Smooth muscle cell (in vitro differentiated cells): ENCODE data around the gene KCNMB4. TPM values are rescaled to one million over a fixed set of nuclear protein-coding genes. Genes with fewer than 3 reads are reported as not detected.

Source experiments
- DNase-seq: peaks from one replicate; lab custom pipeline; 2025; ENCODE audit not compliant: unreplicated experiment; lab: John Stamatoyannopoulos, UW
- H2AFZ ChIP-seq: fragments of 200-600 bp; sonication (generic); 2 replicates; pipeline ENCODE4 v1.6.0; 2016; ENCODE audit warnings: antibody characterized with exemption, low read depth, mild to moderate bottlenecking
- H3F3A ChIP-seq: fragments of 200-600 bp; sonication (generic); 2 replicates; pipeline ENCODE4 v1.6.0; 2017; ENCODE audit warnings: antibody characterized with exemption, low read depth
- H3K27ac ChIP-seq: fragments of 200-600 bp; sonication (generic); 2 replicates; pipeline ENCODE4 v1.5.1; 2016; ENCODE audit warnings: low read depth, mild to moderate bottlenecking
- H3K27me3 ChIP-seq: fragments of 200-600 bp; sonication (generic); 2 replicates; pipeline ENCODE4 v1.6.1; 2016; ENCODE audit warnings: low read depth, mild to moderate bottlenecking
- H3K36me3 ChIP-seq: fragments of 200-600 bp; sonication (generic); 2 replicates; pipeline ENCODE4 v1.5.1; 2016; ENCODE audit warnings: low read depth
- H3K4me1 ChIP-seq: fragments of 200-600 bp; sonication (generic); 2 replicates; pipeline ENCODE4 v1.5.1; 2016; ENCODE audit warnings: low read depth
- H3K4me2 ChIP-seq: fragments of 200-600 bp; sonication (generic); 2 replicates; pipeline ENCODE4 v1.6.0; 2016; ENCODE audit warnings: mild to moderate bottlenecking
- H3K4me3 ChIP-seq: fragments of 200-600 bp; sonication (generic); 2 replicates; pipeline ENCODE4 v1.5.1; 2016; ENCODE audit warnings: mild to moderate bottlenecking
- H3K79me2 ChIP-seq: fragments of 200-600 bp; sonication (generic); 2 replicates; pipeline ENCODE4 v1.6.0; 2016; ENCODE audit warnings: low read depth, mild to moderate bottlenecking
- H3K9ac ChIP-seq: fragments of 200-600 bp; sonication (generic); 2 replicates; pipeline ENCODE4 v1.6.0; 2016; ENCODE audit warnings: low read depth
- H3K9me3 ChIP-seq: fragments of 200-600 bp; sonication (generic); replicated peaks from 2 replicates; pipeline ENCODE4 v1.5.1; 2016; ENCODE audit warnings: low read depth
- H4K20me1 ChIP-seq: fragments of 200-600 bp; sonication (generic); 2 replicates; pipeline ENCODE4 v1.6.0; 2016; ENCODE audit warnings: low read depth
- WGBS: methylation state at CpG from one replicate; pipeline ENCODE4 v1.1.7; 2016; ENCODE audit warnings: low lambda C conversion rate; 5-methylcytosine and 5-hydroxymethylcytosine counted together
- polyA plus RNA-seq: library from polyadenylated mRNA; unstranded; fragments of >200 nt; fragmentation: Nextera tagmentation; extraction: Ambion mirVana; gene quantifications from 2 replicates; pipeline ENCODE4 v1.2.1, GENCODE V29; 2016
- total RNA-seq: library from RNA; depleted of rRNA; stranded (reverse); fragments of >200 nt; gene quantifications from 2 replicates; pipeline ENCODE4 v1.2.3, GENCODE V29; 2014
- TF ChIP-seq, protein P1 (sequence below): fragments of 200-600 bp; sonication (generic); IDR thresholded peaks from 2 replicates; pipeline ENCODE4 v1.5.1; 2017; ENCODE audit warnings: borderline replicate concordance, mild to moderate bottlenecking, antibody characterized with exemption; ENCODE audit not compliant: insufficient read depth, poor library complexity, severe bottlenecking

The KCNMB4 gene
- total and polyA plus RNA-seq, 2 experiments from 2014 or later, result 8.5 to 8.9 TPM

DNA sequence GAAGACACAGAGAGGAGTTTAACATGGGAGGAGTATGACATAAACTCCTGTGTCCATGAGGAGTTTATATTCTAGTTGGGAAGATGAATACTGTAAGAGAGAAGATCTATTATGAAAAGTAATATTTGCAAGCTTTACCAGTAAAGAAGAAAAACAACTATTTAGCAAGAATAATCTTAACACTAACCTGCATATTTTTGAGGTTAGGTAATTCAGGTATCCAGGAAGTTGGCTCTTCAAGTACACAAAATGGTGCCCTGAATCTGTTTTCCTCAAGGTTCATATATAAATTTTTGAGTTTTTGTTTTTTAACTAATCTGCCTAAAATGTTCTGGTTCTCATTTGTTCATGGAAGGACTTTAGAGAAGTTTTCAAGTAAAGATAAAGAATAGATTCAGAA, 33.9 kb upstream of the KCNMB4 start:
- peak overlapping the region; percentile 52 for H3K27ac ChIP-seq
- no peak overlapping the region for H3K4me3 ChIP-seq

DNA sequence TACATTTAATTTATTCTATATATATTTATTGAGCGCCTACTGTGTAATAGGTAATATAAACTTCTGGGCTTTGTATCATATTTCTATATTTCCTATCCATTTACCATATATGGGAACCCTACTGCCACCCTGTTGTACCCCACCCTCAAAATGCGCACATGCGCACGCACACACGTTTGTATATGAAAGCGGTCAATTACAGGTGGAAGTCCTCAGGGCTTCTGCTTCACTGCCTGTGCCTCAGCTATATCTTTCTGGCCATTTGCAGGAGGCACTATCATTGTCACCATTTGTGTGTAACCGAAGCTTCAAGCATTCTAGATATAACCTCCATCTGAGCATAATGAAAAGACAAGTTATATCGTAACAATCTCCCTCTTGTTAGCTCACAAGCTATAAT, 31.3 kb upstream of the KCNMB4 start:
- no peak overlapping the region for H3K9ac ChIP-seq
- 93% methylated on average over 8 of the region's 8 CpGs for WGBS
- H3K36me3 ChIP-seq, result peaks cover 26% of the 10 kb centered on the region
- no peak overlapping the region for H2AFZ ChIP-seq
- H3F3A ChIP-seq, result no peaks in the 10 kb centered on the region
- H3K4me1 ChIP-seq, result no peaks in the 10 kb centered on the region
- H3K79me2 ChIP-seq, result peaks cover 21% of the 10 kb centered on the region
- H3K27me3 ChIP-seq, result no peaks in the 10 kb centered on the region
- no peak overlapping the region for H3K4me2 ChIP-seq
- peaks cover 20% of the 10 kb centered on the region for H4K20me1 ChIP-seq
- no peak overlapping the region for H3K27ac ChIP-seq
- TF ChIP-seq, protein P1, sequence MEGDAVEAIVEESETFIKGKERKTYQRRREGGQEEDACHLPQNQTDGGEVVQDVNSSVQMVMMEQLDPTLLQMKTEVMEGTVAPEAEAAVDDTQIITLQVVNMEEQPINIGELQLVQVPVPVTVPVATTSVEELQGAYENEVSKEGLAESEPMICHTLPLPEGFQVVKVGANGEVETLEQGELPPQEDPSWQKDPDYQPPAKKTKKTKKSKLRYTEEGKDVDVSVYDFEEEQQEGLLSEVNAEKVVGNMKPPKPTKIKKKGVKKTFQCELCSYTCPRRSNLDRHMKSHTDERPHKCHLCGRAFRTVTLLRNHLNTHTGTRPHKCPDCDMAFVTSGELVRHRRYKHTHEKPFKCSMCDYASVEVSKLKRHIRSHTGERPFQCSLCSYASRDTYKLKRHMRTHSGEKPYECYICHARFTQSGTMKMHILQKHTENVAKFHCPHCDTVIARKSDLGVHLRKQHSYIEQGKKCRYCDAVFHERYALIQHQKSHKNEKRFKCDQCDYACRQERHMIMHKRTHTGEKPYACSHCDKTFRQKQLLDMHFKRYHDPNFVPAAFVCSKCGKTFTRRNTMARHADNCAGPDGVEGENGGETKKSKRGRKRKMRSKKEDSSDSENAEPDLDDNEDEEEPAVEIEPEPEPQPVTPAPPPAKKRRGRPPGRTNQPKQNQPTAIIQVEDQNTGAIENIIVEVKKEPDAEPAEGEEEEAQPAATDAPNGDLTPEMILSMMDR, result no peak
- H3K9me3 ChIP-seq, result no peaks in the 10 kb centered on the region
- no peak for DNase-seq
- no peak overlapping the region for H3K4me3 ChIP-seq

More for the DNA sequence above, 33.9 kb upstream of the KCNMB4 start:
- Histone ChIP-seq H4K20me1 (peaks cover 43% of the 10 kb centered on the region), H3F3A (no peaks in the 10 kb centered on the region), H3K4me2 (no peak overlapping the region), H3K9me3 (no peaks in the 10 kb centered on the region), H3K4me1 (no peaks in the 10 kb centered on the region), H3K9ac (no peak overlapping the region), H3K27me3 (no peaks in the 10 kb centered on the region), H2AFZ (no peak overlapping the region), H3K36me3 (peaks cover 14% of the 10 kb centered on the region), H3K79me2 (peaks cover 40% of the 10 kb centered on the region)
- no peak for DNase-seq
- TF ChIP-seq, protein P1, result no peak

DNA sequence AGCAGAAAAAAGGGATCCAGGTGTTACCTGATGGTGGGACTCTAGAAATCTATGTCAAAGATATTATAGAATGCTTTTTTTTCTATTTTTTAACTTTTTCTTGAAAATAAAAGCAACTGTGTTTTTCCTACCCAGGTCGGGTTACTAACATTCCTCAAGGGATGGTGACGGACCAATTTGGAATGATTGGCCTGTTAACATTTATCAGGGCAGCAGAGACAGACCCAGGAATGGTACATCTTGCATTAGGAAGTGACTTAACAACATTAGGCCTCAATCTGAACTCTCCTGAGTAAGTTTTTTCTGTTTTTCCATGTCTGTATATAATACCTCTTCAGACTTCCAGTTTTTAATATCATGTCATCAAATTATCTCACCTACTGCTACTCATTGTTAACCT, 27.6 kb upstream of the KCNMB4 start:
- Histone ChIP-seq H3K27ac (no peak overlapping the region), H3K4me3 (no peak overlapping the region), H3F3A (no peaks in the 10 kb centered on the region), H3K27me3 (no peaks in the 10 kb centered on the region), H3K36me3 (peaks cover 41% of the 10 kb centered on the region), H3K9me3 (no peaks in the 10 kb centered on the region), H2AFZ (no peak overlapping the region), H3K79me2 (peaks cover 10% of the 10 kb centered on the region), H3K4me2 (no peak overlapping the region), H4K20me1 (peaks cover 8% of the 10 kb centered on the region), H3K9ac (no peak overlapping the region), H3K4me1 (no peaks in the 10 kb centered on the region)
- 90% methylated on average over 2 of the region's 2 CpGs for WGBS
- DNase-seq, result no peak
- TF ChIP-seq, protein P1, result no peak

DNA sequence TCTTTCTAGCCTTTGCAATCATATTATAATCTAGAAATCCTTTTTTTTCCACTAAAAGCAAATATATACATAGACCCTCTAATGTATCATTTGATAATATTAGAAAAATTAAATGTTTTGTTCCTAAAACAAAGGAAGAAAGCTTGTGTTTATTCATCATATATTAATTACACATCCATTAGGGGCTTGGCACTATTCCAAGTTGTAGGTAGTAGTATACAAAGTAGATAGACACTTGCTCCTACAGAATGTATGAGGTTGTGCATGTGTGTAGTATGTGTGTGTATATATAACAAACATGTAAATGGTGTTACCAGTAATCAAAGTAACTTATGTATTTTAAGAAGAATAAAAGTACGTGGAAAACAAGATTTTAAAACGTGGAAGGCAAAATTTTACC, 15.0 kb upstream of the KCNMB4 start:
- no peak overlapping the region for H3K27ac ChIP-seq
- H2AFZ ChIP-seq, result no peak overlapping the region
- no peaks in the 10 kb centered on the region for H3K9me3 ChIP-seq
- peaks cover 20% of the 10 kb centered on the region for H3K36me3 ChIP-seq
- no peak overlapping the region for H3K9ac ChIP-seq
- H3K4me1 ChIP-seq, result no peaks in the 10 kb centered on the region
- H3K4me3 ChIP-seq, result no peak overlapping the region
- 97% methylated on average over 2 of the region's 2 CpGs for WGBS
- no peak overlapping the region for H3K4me2 ChIP-seq
- no peaks in the 10 kb centered on the region for H4K20me1 ChIP-seq
- no peaks in the 10 kb centered on the region for H3K27me3 ChIP-seq
- no peak for DNase-seq
- H3K79me2 ChIP-seq, result no peaks in the 10 kb centered on the region
- TF ChIP-seq, protein P1, result no peak
- H3F3A ChIP-seq, result no peaks in the 10 kb centered on the region
